Mucosa of descending colon (tissue), 3 donors: ENCODE results near the gene KLK1. TPM values are rescaled to one million over a fixed set of nuclear protein-coding genes. Genes with fewer than 3 reads are reported as not detected.
"Not testable (repeated sequence)": the region's sequence is repeated elsewhere in the genome, so short reads cannot be mapped to it uniquely, and the experiment has no call there.

Source experiments
- ATAC-seq: fragments of 200-7000 bp; cut with Tn5 transposase; one replicate; pipeline ENCODE4 v1.9.1; 2020; ENCODE audit warnings: mild to moderate bottlenecking, moderate library complexity
- DNase-seq, 3 donors: peaks; one replicate each; pipeline ENCODE4 v3.0.0-alpha.2; 2020
- H3K36me3 ChIP-seq: fragments of 200-600 bp; one replicate; pipeline ENCODE4 v1.8.0; 2021; ENCODE audit warnings: low read depth, mild to moderate bottlenecking
- H3K4me1 ChIP-seq: fragments of 200-600 bp; one replicate; pipeline ENCODE4 v1.8.0; 2021; ENCODE audit warnings: low read depth, mild to moderate bottlenecking
- H3K4me3 ChIP-seq: fragments of 200-600 bp; one replicate; pipeline ENCODE4 v1.8.0; 2021; ENCODE audit warnings: mild to moderate bottlenecking
- H3K9me3 ChIP-seq: fragments of 200-600 bp; one replicate; pipeline ENCODE4 v1.8.0; 2021; ENCODE audit warnings: mild to moderate bottlenecking
- intact Hi-C, 2 donors: fragments of 100-400 bp; cut with DNase I in 1 of 2; cut with micrococcal nuclease in 1 of 2; formaldehyde crosslinking; loops; one replicate each; pipeline versions ENCODE4 v1.11.0 to v1.11.1; 2022; cut with DNase I, micrococcal nuclease
- total RNA-seq, 3 donors: library from RNA; stranded (reverse); fragmentation: NEBNext Ultra II Directional in 2 of 3; extraction: Animal tissue kit (Norgen Biotek cat#: 25700) in 2 of 3; gene quantifications; one replicate each; pipeline versions ENCODE4 v1.2.1 to v1.2.4, GENCODE V29; 2021 to 2023
- TF ChIP-seq, protein P1 (sequence below): fragments of 200-600 bp; IDR thresholded peaks from one replicate; pipeline ENCODE4 v1.8.0; 2022; ENCODE audit warnings: antibody characterized with exemption, mild to moderate bottlenecking
- donor health status: DM: no; HTN: no; CAD: no; lungs with moderate emphysema.
- donor health status: DM: no; HTN: no; CAD: no.
- donor health status: DM: no; HTN: yes; CAD: no.

Gene KLK1
- total RNA-seq, 3 donors from 2014 or later, result 29.3 to 130 (median 80.6) TPM

DNA sequence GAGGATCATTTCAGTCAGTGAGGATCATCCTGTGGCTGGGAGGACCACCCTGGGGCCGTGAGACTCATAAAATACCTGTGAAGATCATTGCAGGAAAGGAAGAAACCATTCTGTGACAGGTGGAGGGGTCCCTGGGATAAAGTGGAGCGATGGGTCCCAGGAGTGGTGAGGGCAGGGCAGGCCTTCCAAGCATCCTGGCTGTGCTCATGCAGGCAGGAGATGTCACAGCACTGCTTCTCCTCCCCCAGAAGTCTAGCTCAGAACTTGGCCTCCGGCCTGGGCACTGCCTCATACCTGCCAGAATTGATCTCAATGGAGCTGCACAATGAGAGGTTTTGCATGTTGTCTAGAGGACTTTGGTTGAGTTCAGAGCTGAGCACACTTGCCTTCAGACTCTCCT, 11.1 kb downstream of the KLK1 start:
- TF ChIP-seq, protein P1, sequence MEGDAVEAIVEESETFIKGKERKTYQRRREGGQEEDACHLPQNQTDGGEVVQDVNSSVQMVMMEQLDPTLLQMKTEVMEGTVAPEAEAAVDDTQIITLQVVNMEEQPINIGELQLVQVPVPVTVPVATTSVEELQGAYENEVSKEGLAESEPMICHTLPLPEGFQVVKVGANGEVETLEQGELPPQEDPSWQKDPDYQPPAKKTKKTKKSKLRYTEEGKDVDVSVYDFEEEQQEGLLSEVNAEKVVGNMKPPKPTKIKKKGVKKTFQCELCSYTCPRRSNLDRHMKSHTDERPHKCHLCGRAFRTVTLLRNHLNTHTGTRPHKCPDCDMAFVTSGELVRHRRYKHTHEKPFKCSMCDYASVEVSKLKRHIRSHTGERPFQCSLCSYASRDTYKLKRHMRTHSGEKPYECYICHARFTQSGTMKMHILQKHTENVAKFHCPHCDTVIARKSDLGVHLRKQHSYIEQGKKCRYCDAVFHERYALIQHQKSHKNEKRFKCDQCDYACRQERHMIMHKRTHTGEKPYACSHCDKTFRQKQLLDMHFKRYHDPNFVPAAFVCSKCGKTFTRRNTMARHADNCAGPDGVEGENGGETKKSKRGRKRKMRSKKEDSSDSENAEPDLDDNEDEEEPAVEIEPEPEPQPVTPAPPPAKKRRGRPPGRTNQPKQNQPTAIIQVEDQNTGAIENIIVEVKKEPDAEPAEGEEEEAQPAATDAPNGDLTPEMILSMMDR, result no peak
- ATAC-seq (no peak), DNase-seq (no peak)
- no peaks in the 10 kb centered on the region for H3K36me3 ChIP-seq
- intact Hi-C loops, result no loop called here
- no peak overlapping the region for H3K4me3 ChIP-seq
- no peaks in the 10 kb centered on the region for H3K4me1 ChIP-seq
- H3K9me3 ChIP-seq, result no peaks in the 10 kb centered on the region

DNA sequence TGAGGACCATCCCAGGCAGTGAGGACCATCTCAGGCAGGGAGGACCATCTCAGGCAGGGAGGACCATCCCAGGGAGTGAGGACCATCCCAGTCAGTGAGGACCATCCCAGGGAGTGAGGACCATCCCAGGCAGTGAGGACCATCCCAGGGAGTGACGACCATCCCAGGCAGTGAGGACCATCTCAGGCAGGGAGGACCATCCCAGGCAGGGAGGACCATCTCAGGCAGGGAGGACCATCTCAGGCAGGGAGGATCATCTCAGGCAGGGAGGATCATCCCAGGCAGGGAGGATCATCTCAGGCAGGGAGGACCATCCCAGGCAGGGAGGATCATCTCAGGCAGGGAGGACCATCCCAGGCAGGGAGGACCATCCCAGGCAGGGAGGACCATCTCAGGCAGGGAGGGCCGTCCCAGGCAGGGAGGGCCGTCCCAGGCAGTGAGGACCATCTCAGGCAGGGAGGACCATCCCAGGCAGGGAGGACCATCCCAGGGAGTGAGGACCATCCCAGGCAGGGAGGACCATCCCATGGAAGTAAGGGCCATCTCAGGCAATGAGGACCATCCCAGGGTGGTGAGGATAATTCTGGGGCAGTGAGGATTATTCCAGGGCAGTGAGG, 11.9 kb downstream of the KLK1 start:
- H3K9me3 ChIP-seq, H3K4me1 ChIP-seq, ATAC-seq, DNase-seq, H3K4me3 ChIP-seq, intact Hi-C loops, H3K36me3 ChIP-seq: not testable (repeated sequence)

DNA sequence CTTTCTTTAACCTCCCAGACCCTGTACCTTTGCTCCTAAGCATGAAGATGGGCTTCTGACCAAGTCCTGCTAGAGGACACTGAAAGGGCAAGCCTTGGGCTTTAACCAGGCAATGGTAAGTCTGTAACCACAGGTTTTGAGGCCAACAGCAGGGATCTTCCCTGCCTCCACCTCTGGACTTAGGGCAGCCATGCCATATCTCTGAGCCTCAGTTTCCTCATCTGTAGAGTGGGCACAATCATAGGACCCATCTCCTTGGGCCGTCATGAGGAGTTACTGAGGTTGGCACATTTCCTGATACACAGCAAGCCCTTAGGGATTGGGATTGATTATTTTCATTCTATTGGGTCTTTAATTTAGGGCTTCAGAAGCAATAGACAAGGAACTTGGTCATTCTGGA, 14.7 kb downstream of the KLK1 start:
- H3K36me3 ChIP-seq, result no peaks in the 10 kb centered on the region
- DNase-seq (no peak), ATAC-seq (no peak)
- TF ChIP-seq, protein P1, result no peak
- H3K4me3 ChIP-seq, result no peak overlapping the region
- intact Hi-C loops, result no loop called here
- no peaks in the 10 kb centered on the region for H3K9me3 ChIP-seq
- H3K4me1 ChIP-seq, result no peaks in the 10 kb centered on the region

DNA sequence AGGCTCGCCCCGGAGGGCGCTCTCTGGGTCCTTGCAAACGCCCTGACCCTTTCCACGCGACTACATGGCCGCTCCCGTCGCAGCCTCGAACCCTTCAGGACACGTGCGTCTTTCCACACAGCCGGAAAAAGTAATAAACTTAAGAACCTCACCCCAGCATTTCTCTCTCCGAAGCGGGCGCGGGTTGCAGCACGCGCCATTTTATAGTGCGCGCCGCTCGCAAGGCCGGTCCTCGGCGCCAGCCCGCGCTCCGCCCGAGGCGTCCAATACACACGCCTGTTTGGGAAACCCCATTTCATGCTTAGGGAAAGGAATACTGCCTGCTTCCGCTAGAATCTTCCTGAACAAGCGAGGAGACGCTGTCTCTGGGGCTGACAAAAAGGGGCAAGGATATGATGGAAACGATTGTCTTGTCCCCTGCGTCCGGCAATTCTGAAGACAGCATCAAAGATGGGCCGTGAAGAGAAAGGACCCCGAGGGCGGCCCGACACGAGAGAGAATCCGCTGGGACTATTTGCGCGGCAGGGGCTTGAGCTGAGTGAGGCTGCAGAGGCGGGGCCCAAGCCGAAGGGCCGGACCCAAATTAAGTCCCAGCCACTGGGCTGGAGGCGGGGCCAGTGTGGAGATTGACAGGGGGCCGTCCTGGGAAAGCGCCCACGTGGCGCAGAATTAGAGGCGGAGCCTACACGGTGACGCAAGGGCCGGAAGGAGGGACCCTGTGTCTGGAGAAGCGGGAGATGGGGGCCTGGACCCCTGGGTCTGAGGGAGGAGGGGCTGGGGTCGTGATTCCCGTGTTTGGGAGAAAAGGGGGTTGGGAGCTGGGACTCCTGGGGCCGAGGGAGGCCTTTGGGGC, 18.9 kb downstream of the KLK1 start:
- TF ChIP-seq, protein P1, result no peak
- H3K36me3 ChIP-seq, result no peaks in the 10 kb centered on the region
- peak; percentile 98 to 99 (median 99) for DNase-seq
- no peaks in the 10 kb centered on the region for H3K9me3 ChIP-seq
- peak; percentile 98 for ATAC-seq
- H3K4me1 ChIP-seq, result peaks cover 14% of the 10 kb centered on the region
- peak overlapping the region; percentile 88 for H3K4me3 ChIP-seq
- intact Hi-C loops, result no loop called here

DNA sequence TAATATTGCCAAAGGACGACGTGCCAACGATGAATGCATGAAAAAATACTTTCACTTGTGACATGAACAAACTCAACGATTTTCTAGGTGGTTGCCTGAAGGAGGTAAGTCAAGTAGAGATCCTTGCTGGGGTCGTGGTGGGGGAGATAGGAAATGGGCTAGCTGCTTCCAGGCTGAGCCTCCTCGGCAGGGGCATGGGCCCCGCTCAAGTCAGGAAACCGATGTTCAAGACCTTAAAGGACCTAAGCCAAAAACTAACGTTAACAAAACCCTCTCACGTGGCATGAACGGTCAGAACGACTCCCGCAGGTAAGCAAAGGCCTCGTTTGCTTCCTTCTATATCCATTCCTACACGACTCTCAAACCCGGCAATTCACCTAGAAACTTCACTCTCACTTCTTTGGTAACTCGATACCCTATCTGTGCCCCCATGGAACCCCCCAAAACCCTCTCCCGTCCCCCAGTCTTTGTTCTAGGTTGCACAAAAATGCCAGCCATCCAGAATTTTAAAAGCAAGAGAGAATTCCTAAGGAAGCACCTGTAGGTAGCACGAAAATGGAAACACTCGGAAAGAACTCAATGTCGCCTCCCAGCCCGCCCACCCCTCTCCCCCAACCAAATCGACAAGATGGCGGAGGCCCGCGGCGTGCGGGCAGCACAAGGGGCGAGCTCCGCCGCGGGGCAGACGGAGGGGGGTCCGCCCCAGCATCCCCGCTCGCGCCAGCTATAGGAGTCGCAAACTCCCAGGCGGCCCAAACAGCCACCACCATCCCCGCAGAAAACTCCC, 19.8 kb downstream of the KLK1 start:
- intact Hi-C loops, result no loop called here
- ATAC-seq (peak; percentile 3), DNase-seq (no peak)
- H3K4me3 ChIP-seq, result peak overlapping the region; percentile 88
- H3K4me1 ChIP-seq, result peaks cover 14% of the 10 kb centered on the region
- no peaks in the 10 kb centered on the region for H3K9me3 ChIP-seq
- TF ChIP-seq, protein P1, result no peak
- no peaks in the 10 kb centered on the region for H3K36me3 ChIP-seq
